NCI-H2171 (cell line): ENCODE results near the gene GTF2H2.
"Not testable (repeated sequence)": the region's sequence is repeated elsewhere in the genome, so short reads cannot be mapped to it uniquely, and the experiment has no call there.

Experiments used
- DNase-seq: peaks from one replicate; lab custom pipeline; 2025; lab: John Stamatoyannopoulos, UW

The GTF2H2 gene

GRCh38 chr5:71067262-71067928, at the start of gene GTF2H2:
TSS of gene GTF2H2 (minus strand) at chr5:71067676. CDS start at chr5:71062763, 4,913 bp downstream.
- DNase-seq = not testable (repeated sequence)

- DNase-seq = not testable (repeated sequence)
These were observed 42.3 kb upstream of the GTF2H2 start for GRCh38 chr5:71109730-71110275.

- not testable (repeated sequence) for DNase-seq
These were observed 32.5 kb upstream of the GTF2H2 start for GRCh38 chr5:71099996-71100395.

- DNase-seq = not testable (repeated sequence)
These were observed 30.4 kb upstream of the GTF2H2 start for GRCh38 chr5:71097930-71098203.

GRCh38 chr5:71097173-71097929, 29.9 kb upstream of the GTF2H2 start:
- not testable (repeated sequence) for DNase-seq

- not testable (repeated sequence) for DNase-seq
These were observed 22.3 kb upstream of the GTF2H2 start for GRCh38 chr5:71089773-71090172.

- not testable (repeated sequence) for DNase-seq
These were observed 21.3 kb upstream of the GTF2H2 start for GRCh38 chr5:71088754-71089153.

- DNase-seq = not testable (repeated sequence)
These were observed 18.7 kb upstream of the GTF2H2 start for GRCh38 chr5:71086145-71086544.

- not testable (repeated sequence) for DNase-seq
These were observed 17.0 kb upstream of the GTF2H2 start for GRCh38 chr5:71084280-71085063.

GRCh38 chr5:71082898-71083297, 15.4 kb upstream of the GTF2H2 start:
- not testable (repeated sequence) for DNase-seq

GRCh38 chr5:71082340-71082739, 14.9 kb upstream of the GTF2H2 start:
- not testable (repeated sequence) for DNase-seq

- DNase-seq = not testable (repeated sequence)
These were observed 6.2 kb downstream of the GTF2H2 start for GRCh38 chr5:71061322-71061721.

- DNase-seq = not testable (repeated sequence)
These were observed 8.1 kb downstream of the GTF2H2 start for GRCh38 chr5:71059426-71059825.

- DNase-seq = not testable (repeated sequence)
These were observed 22.7 kb downstream of the GTF2H2 start for GRCh38 chr5:71044808-71045207.

GRCh38 chr5:71044128-71044527, 23.3 kb downstream of the GTF2H2 start:
- not testable (repeated sequence) for DNase-seq

GRCh38 chr5:71031046-71031776, 36.3 kb downstream of the GTF2H2 start:
- DNase-seq = not testable (repeated sequence)

GRCh38 chr5:71025289-71025953, 42.1 kb downstream of the GTF2H2 start, which contains the start of gene NAIP:
TSS of gene NAIP (minus strand) at chr5:71025339. CDS start at chr5:71012915, 12,424 bp downstream.
- DNase-seq = not testable (repeated sequence)

- DNase-seq = not testable (repeated sequence)
These were observed 46.8 kb downstream of the GTF2H2 start for GRCh38 chr5:71020643-71021042.

- DNase-seq = not testable (repeated sequence)
These were observed 49.0 kb downstream of the GTF2H2 start for GRCh38 chr5:71018376-71019005.

GRCh38 chr5:71014176-71014575, 53.3 kb downstream of the GTF2H2 start:
- DNase-seq = no peak
